PC-3 (cell line): ENCODE results near the gene SORL1-AS1.

Source experiments
- ATAC-seq: fragments of 200-7000 bp; cut with Tn5 transposase; 2 replicates; pipeline ENCODE4 v1.9.1; 2020; ENCODE audit warnings: mild to moderate bottlenecking, moderate library complexity
- BruUV-seq: library from RNA; stranded (reverse); fragments of 400-500 nt; replicated peaks from 2 replicates; lab custom pipeline; 2021; lab: Mats Ljungman, UMichigan
- CTCF ChIA-PET: fragments of 300-600 bp; sonication (Branson Sonifier 250); formaldehyde crosslinking; loops from one replicate; lab custom pipeline; 2022; ENCODE audit warnings: antibody characterized with exemption; lab: Charles Lee
- POLR2A ChIA-PET: fragments of 300-600 bp; sonication (Branson Sonifier 250); formaldehyde crosslinking; loops from one replicate; lab custom pipeline; 2022; ENCODE audit warnings: antibody characterized with exemption; ENCODE audit not compliant: unreplicated experiment; lab: Charles Lee
- DNase-seq: peaks from one replicate; pipeline ENCODE4 v3.0.0-alpha.2; 2015
- H2AFZ ChIP-seq: fragments of 300-600 bp; sonication (generic); 2 replicates; pipeline ENCODE4 v1.6.0; 2016; ENCODE audit warnings: antibody characterized with exemption, low read length
- H3F3A ChIP-seq: fragments of 300-600 bp; sonication (generic); one replicate; pipeline ENCODE4 v1.6.0; 2017; ENCODE audit warnings: antibody characterized with exemption, low read length, control low read depth, mild to moderate bottlenecking; ENCODE audit not compliant: unreplicated experiment
- H3K27ac ChIP-seq: fragments of 300-600 bp; sonication (generic); 2 replicates; pipeline ENCODE4 v1.5.1; 2016; ENCODE audit warnings: mild to moderate bottlenecking, low read length
- H3K27me3 ChIP-seq: fragments of 300-600 bp; sonication (generic); 2 replicates; pipeline ENCODE4 v1.6.1; 2016; ENCODE audit warnings: low read length, mixed read lengths
- H3K36me3 ChIP-seq: fragments of 300-600 bp; sonication (generic); 2 replicates; pipeline ENCODE4 v1.6.1; 2016; ENCODE audit warnings: low read depth, mixed run types, low read length, mixed read lengths
- H3K4me1 ChIP-seq: fragments of 300-600 bp; sonication (generic); 2 replicates; pipeline ENCODE4 v1.5.1; 2016; ENCODE audit warnings: low read length; ENCODE audit not compliant: insufficient read depth
- H3K4me2 ChIP-seq: fragments of 300-600 bp; sonication (generic); 2 replicates; pipeline ENCODE4 v1.6.0; 2016; ENCODE audit warnings: low read length
- H3K4me3 ChIP-seq: fragments of 300-600 bp; sonication (generic); 2 replicates; pipeline ENCODE4 v1.5.1; 2016; ENCODE audit warnings: mild to moderate bottlenecking, low read length, mixed read lengths
- H3K79me2 ChIP-seq: fragments of 300-600 bp; sonication (generic); 2 replicates; pipeline ENCODE4 v1.6.1; 2017; ENCODE audit warnings: low read length, mixed read lengths
- H3K9ac ChIP-seq: fragments of 300-600 bp; sonication (generic); 2 replicates; pipeline ENCODE4 v1.6.0; 2016; ENCODE audit warnings: mild to moderate bottlenecking, low read length
- H3K9me2 ChIP-seq: fragments of 300-600 bp; sonication (generic); replicated peaks from 2 replicates; pipeline ENCODE4 v1.6.1; 2016; ENCODE audit warnings: mixed run types, low read length, mixed read lengths
- H3K9me3 ChIP-seq: fragments of 300-600 bp; sonication (generic); 2 replicates; pipeline ENCODE4 v1.6.1; 2016; ENCODE audit warnings: low read length, mixed read lengths
- H4K20me1 ChIP-seq: fragments of 300-600 bp; sonication (generic); 2 replicates; pipeline ENCODE4 v1.6.1; 2016; ENCODE audit warnings: low read length, mixed read lengths
- CTCF ChIP-seq: fragments of 300-600 bp; sonication (generic); conservative IDR thresholded peaks from 2 replicates; pipeline ENCODE4 v1.5.1; 2017; ENCODE audit warnings: antibody characterized with exemption, low read depth, mild to moderate bottlenecking, low read length
- EZH2 ChIP-seq: fragments of 300-600 bp; sonication (generic); IDR thresholded peaks from one replicate; pipeline ENCODE4 v1.6.1; 2017; ENCODE audit warnings: antibody characterized with exemption, mild to moderate bottlenecking, low read length; ENCODE audit not compliant: unreplicated experiment
- EZH2phosphoT487 ChIP-seq: fragments of 300-600 bp; sonication (generic); IDR thresholded peaks from 2 replicates; pipeline ENCODE4 v1.6.1; 2018; ENCODE audit warnings: mild to moderate bottlenecking, antibody characterized with exemption, low read length, borderline replicate concordance
- intact Hi-C: fragments of 100-400 bp; cut with micrococcal nuclease; formaldehyde crosslinking; loops from 2 replicates; pipeline ENCODE4 v1.9.0; 2023

SORL1-AS1 gene

GRCh38 chr11:121464352-121464946 is 11.7 kb upstream of the SORL1-AS1 start:
- TF ChIP-seq EZH2 (no peak), CTCF (no peak), EZH2phosphoT487 (no peak)
- H3K4me2 ChIP-seq = peak overlapping the region; percentile 71
- intact Hi-C loops = loop anchor here (10.0 kb wide), 1 partner anchor 1040 kb away; no protein-coding TSS in a partner anchor
- H3K9me3 ChIP-seq = no peaks in the 10 kb centered on the region
- DNase-seq = peak; percentile 97
- peak; percentile 70 for ATAC-seq
- peaks cover 18% of the 10 kb centered on the region for H3F3A ChIP-seq
- ChIA-PET CTCF (no interaction called here), POLR2A (interaction anchor here (0.6 to 1.1 kb wide), 3 partner anchors 13 to 171 kb away, joined by 3 to 6 read pairs (median 3); no protein-coding TSS in a partner anchor)
- peak overlapping the region; percentile 43 for H3K4me3 ChIP-seq
- no peaks in the 10 kb centered on the region for H3K9me2 ChIP-seq
- H3K36me3 ChIP-seq = no peaks in the 10 kb centered on the region
- peak overlapping the region; percentile 93 for H3K27ac ChIP-seq
- H4K20me1 ChIP-seq = no peaks in the 10 kb centered on the region
- peak overlapping the region; percentile 41 for H2AFZ ChIP-seq
- no peaks in the 10 kb centered on the region for H3K27me3 ChIP-seq
- no TSS peak for BruUV-seq
- peaks cover 76% of the 10 kb centered on the region for H3K4me1 ChIP-seq
- peaks cover 65% of the 10 kb centered on the region for H3K79me2 ChIP-seq
- peak overlapping the region; percentile 39 for H3K9ac ChIP-seq

- H3K9ac ChIP-seq = peak overlapping the region; percentile 39
- H3K27ac ChIP-seq = peak overlapping the region; percentile 93
- BruUV-seq = TSS peak; percentile 64
- H3F3A ChIP-seq = peaks cover 18% of the 10 kb centered on the region
- DNase-seq (peak; percentile 42), ATAC-seq (peak; percentile 4)
- H2AFZ ChIP-seq = no peak overlapping the region
- ChIA-PET POLR2A (interaction anchor here (0.6 kb wide), 1 partner anchor 152 kb away, joined by 3 read pairs; no protein-coding TSS in a partner anchor), CTCF (no interaction called here)
- no peak for TF ChIP-seq EZH2
- H3K27me3 ChIP-seq = no peaks in the 10 kb centered on the region
- H3K9me2 ChIP-seq = no peaks in the 10 kb centered on the region
- H3K9me3 ChIP-seq = no peaks in the 10 kb centered on the region
- peak overlapping the region; percentile 71 for H3K4me2 ChIP-seq
- H3K4me3 ChIP-seq = peak overlapping the region; percentile 43
- H4K20me1 ChIP-seq = no peaks in the 10 kb centered on the region
- H3K79me2 ChIP-seq = peaks cover 65% of the 10 kb centered on the region
- intact Hi-C loops = loop anchor here (10.0 kb wide), 1 partner anchor 1041 kb away; no protein-coding TSS in a partner anchor
- peaks cover 76% of the 10 kb centered on the region for H3K4me1 ChIP-seq
- no peaks in the 10 kb centered on the region for H3K36me3 ChIP-seq
Measured at GRCh38 chr11:121463689-121464335, 11.0 kb upstream of the SORL1-AS1 start.

- Histone ChIP-seq H3K27ac (peak overlapping the region; percentile 59; the same call in 1 of the 2 replicates), H3K4me2 (peak overlapping the region; percentile 55; the same call in 1 of the 2 replicates), H2AFZ (no peak overlapping the region), H3K4me3 (no peak overlapping the region), H3K9me3 (no peaks in the 10 kb centered on the region), H3K79me2 (peaks cover 67% of the 10 kb centered on the region), H3K4me1 (peaks cover 63% of the 10 kb centered on the region), H3K9ac (no peak overlapping the region), H3K9me2 (no peaks in the 10 kb centered on the region), H4K20me1 (no peaks in the 10 kb centered on the region), H3F3A (peaks cover 18% of the 10 kb centered on the region), H3K36me3 (no peaks in the 10 kb centered on the region), H3K27me3 (no peaks in the 10 kb centered on the region)
- intact Hi-C loops = loop anchor here (10.0 kb wide), 1 partner anchor 1043 kb away; no protein-coding TSS in a partner anchor
- BruUV-seq = no TSS peak
- ChIA-PET POLR2A (interaction anchor here (0.6 kb wide), 1 partner anchor 828 kb away, joined by 4 read pairs; no protein-coding TSS in a partner anchor), CTCF (interaction anchor here (0.5 to 0.7 kb wide), 2 partner anchors 15 to 1135 kb away, joined by 4 read pairs; no protein-coding TSS in a partner anchor)
- ATAC-seq = no peak
- TF ChIP-seq EZH2phosphoT487 (no peak), EZH2 (no peak)
- no peak for DNase-seq
Measured at GRCh38 chr11:121461843-121462242, 9.1 kb upstream of the SORL1-AS1 start.
